NCI-H2029 treated with DMSO at 0.1 percent for 48 hours (cell line): ENCODE data around the gene ZNF888.
"Not testable (repeated sequence)": the region's sequence is repeated elsewhere in the genome, so short reads cannot be mapped to it uniquely, and the experiment has no call there.

ENCODE experiments used
- DNase-seq: peaks from one replicate; lab custom pipeline; 2025; lab: John Stamatoyannopoulos, UW

Gene ZNF888

DNA sequence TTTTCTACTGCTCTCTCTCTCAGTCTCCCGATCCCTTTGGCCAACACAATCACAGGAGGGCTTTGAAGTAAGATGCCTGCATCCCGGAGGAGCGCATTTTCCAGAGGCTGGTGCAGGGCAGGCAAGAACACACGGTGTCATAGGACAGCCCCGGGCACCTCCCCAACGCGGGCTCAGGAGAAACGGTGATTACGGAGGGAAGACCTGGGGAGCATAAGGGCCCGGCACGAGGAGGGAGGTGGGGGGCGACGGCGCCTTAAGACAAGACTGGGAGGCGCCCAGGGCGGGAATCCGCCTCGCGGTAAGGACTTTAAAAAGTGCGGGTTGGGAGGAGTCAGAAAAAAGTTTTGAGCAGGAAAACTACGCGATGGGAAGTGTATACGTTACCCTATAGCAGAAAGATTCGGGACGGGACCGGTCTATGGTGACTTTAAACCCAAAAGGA, 18.7 kb upstream of the ZNF888 start:
- DNase-seq: peak; percentile 2

- not testable (repeated sequence) for DNase-seq
Measured at GRCh38 chr19:52941523-52941922, 18.3 kb upstream of the ZNF888 start.

- DNase-seq: not testable (repeated sequence)
Measured at GRCh38 chr19:52940905-52941304, 17.7 kb upstream of the ZNF888 start.

- no peak for DNase-seq
Measured at GRCh38 chr19:52938761-52939160, 15.5 kb upstream of the ZNF888 start.

DNA sequence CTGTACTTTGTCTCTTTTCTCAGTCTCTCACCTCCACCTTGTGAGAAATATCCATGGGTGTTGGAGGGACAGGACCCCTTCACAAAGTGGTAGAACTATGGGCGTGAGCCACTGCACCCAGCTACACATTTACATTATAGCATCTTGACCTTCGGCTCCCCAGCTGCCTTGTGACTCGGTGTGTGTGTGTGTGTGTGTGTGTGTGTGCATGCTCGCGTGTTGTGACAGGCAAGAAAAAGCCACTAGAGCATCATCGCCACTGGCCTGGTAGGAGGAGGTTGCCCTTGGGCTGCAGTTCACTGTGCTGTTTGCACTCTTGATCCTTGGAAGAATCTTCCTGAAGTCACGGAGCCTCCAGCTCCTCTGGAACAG, 13.7 kb upstream of the ZNF888 start:
- no peak for DNase-seq

- no peak for DNase-seq
Measured at GRCh38 chr19:52936151-52936953, 13.1 kb upstream of the ZNF888 start.

- no peak for DNase-seq
Measured at GRCh38 chr19:52935434-52935833, 12.2 kb upstream of the ZNF888 start.

- DNase-seq: not testable (repeated sequence)
Measured at GRCh38 chr19:52924641-52925040, 1.4 kb upstream of the ZNF888 start.

DNA sequence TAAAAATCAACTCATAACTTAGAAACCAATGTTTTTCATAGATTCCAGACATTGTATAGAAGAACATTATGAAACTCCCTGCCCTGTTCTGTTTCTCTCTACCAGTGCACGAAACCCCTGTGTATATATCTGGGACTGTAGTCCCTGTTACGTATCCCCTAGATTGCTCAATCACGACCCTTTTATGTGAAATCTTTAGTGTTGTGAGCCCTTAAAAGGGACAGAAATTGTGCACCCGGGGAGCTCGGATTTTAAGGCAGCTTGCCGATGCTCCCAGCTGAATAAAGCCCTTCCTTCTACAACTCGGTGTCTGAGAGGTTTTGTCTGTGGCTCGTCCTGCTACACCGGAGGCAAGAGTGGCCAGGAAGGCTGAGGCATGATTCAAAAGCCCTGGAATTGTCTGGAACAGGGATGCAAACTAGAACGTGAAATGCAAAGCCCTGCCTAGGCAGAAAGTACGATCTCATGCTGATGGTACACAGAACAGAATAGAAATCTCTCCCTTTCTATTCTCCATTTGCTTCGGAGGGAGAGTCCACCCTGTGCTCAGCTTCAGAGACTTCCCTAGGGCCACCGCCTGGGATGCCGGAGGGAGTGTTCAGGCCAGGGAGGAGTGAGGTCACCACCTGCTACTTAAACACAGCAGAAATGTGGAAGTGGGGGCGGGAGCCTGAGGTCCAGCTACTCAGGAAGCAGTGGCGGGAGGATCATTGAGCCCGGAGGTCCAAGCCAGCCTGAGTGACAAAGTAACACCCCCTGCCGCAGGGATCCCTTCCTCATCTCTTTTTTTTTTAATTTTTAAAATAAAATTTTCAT, 758 bp upstream of the ZNF888 start:
- no peak for DNase-seq

GRCh38 chr19:52917531-52917930, 5.7 kb downstream of the ZNF888 start:
- DNase-seq: no peak

GRCh38 chr19:52910648-52911047, 12.6 kb downstream of the ZNF888 start:
- DNase-seq: no peak

- not testable (repeated sequence) for DNase-seq
Measured at GRCh38 chr19:52904052-52904780, 19.0 kb downstream of the ZNF888 start.

DNA sequence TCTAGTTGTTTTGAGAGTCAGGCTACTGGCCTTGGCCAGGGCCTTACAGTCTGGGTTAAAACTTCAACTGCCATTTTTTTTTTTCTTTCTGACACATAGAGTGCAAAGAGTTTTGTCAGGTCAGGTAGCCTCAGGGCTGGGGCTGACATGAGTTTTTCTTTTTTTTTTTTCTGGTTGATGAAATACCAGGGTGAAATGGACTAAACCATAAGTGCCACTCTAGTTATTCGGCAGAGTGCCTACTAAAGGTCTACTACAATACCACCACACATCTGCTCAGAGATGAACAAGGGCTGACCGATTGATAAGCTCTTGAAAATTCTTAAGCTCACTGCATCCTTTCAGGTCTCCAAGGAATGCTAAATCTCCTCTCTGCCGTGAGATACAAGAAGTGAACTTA, 21.4 kb downstream of the ZNF888 start:
- DNase-seq: no peak

DNA sequence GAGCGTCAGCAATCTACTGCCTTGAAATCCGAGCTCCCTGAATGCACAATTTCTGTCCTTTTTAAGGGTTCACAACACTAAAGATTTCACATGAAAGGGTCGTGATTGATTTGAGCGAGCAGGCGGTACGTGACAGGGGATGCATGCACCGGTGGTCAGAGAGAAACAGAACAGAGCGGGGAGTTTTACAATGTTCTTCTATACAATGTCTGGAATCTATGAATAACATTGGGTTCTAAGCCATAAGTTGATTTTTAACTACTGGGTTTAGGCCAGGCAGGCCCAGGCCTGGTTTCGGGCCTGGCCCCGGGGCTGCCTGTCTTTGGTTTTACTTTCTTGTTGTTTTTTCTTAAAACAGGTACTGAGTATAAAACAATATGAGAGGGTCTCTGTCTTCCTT, 24.6 kb downstream of the ZNF888 start:
- DNase-seq: not testable (repeated sequence)

- DNase-seq: no peak
Measured at GRCh38 chr19:52898101-52898500, 25.1 kb downstream of the ZNF888 start.

DNA sequence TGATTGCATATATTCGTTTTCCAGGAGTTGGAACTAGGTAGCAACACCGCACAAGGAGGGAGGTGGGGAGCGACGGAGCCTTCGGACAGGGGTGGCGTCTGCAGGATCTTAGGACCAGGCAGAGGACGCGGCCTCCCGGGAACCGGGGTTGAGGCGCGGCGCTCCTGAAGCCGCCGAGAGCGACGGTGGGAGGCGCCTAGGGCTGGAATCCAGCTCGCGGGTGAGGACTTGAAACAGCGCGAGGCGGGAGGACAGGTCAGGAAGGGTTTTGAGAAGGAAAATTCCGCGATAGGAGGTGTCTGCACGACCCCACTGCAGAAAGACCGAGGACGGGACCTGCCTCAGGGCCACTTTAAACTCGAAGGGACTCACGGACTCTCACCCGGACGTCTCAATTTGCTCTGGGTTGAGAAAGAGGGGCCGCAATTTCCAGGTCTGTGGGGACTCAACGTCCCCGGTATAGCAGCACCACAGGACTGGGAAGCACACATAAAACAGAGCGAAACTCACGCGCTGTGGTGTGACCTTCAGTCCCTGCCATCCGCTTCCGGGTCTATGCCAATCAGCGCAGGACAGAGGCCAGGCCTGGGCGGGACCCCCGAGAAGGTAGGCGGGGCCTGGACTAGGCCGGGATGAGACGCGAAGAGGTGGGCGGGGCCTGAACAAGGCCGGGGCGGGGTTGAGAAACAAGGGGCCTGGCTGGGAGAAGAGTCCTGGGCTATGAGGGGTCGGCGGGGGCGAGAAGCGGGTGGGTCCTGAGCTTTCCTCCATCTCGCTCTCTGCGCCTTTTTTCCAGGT, 25.9 kb downstream of the ZNF888 start, which contains the start of gene ZNF320:
Gene ZNF320, minus strand, starts transcription at position 498 of the 798 bp plus-strand sequence. CDS start 7,380 bp downstream, outside the sequence.
- peak; percentile 80 for DNase-seq

DNA sequence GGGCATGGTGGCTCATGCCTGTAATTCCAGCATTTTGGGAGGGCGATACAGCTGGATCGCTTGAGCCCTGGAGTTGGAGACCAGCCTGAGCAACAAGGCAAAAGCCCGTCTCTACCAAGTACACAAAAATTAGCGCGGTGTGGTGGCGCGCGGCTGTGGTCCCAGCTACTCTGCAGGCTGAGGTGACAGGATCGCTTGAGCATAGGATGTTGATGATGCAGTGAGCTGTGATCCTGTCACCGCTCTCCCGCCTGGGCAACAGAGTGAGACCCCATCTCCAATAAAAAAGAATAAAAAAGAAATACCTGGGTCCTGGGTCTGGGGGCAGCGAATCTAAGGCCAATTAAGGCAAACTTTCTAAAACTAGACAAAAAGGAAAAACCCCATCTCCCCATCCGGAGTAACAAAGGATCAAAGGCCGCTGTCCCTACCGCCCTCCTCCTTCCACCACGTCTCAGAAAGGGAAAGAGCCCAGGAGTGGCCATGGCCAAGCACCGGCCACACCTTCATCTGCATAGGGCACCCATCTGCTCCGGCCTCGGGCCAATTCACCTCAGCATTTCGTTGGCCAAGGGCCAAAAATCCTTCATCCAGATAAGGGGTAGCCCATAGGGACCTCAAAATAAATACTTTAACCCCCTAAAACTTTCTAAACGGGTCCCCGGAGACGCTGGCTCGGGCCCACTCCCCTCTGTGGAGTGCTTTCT, 26.6 kb downstream of the ZNF888 start:
- peak; percentile 3 for DNase-seq

DNA sequence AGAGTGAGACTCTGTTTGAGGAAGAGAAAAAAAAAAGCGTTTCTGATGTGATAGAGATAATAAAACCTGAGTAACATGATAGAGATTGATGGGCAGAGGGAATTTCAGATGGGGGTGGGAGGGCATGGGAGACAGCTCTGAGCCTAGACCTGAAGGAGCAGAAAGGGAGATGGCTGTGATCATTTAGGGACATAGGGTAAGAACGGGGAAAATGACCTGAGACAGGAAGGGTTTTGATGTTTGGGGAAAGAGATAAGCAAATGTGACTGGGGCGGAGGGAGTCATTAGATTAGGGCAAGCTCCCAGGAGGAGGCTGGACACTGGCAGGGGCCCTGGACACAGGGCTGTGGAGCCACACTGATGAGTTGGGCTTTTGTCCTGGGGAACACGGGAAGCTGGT, 31.9 kb downstream of the ZNF888 start:
- DNase-seq: no peak

- no peak for DNase-seq
Measured at GRCh38 chr19:52889931-52890330, 33.3 kb downstream of the ZNF888 start.

- no peak for DNase-seq
Measured at GRCh38 chr19:52889076-52889475, 34.2 kb downstream of the ZNF888 start.

- DNase-seq: no peak
Measured at GRCh38 chr19:52880895-52881389, 42.3 kb downstream of the ZNF888 start.
